ENCODE results near the gene NDEL1.

NDEL1 gene

GRCh38 chr17:8504460-8505207 is 69.0 kb downstream of the NDEL1 start:
- DNase-seq (ENCODE audit: low spot score), result no peak

DNA sequence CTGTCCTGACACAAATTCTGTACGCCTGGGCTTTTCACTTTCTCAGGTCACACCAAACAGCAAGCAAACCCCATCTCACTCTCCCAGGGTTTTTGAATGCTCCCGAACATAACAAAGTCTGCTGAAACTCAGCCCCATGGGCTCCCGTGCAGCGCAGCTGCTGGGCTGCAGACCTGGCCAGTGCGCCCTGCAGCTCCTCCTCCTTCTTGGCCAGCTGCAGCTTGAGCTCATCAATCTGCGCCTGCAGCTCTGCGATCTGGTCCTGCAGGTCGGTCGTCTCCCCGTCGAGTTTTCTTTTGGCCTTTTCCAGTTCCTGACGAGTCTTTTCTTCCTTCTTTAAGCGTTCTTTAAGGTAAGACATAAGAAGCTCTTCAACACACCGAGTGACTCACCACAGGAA is 70.5 kb downstream of the NDEL1 start:
- DNase-seq (ENCODE audit: low spot score), result no peak

- no peak for DNase-seq (ENCODE audit: low spot score)
Observed at GRCh38 chr17:8514801-8515200, 79.1 kb downstream of the NDEL1 start.
